ENCODE results near the gene IL1RAPL1. TPM values are rescaled to one million over a fixed set of nuclear protein-coding genes. Genes with fewer than 3 reads are reported as not detected.
A peak's percentile ranks its signal among the peaks of the same experiment; 100 is the strongest.

The IL1RAPL1 gene
- polyA plus RNA-seq, 2 of the 4 experiments (the other 2 are of a cell fraction), result not detected

DNA sequence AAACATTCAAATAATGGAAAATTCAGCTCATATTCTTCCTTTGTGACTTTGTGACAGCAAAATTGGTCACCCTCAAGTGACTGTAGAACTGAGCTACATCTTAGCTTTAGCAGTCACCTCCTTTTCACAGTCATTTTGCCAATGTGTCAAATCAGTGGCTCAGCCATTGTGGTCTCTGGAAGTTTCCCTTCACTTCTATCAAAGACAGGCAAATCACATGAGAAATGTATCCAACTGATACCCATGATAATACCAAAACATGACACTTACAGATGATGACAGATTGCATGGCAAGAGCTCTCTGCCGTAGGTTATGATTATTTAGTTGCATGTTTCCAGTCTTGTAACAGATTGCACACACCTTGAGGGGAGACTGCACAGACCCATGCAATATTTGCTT, 1078.3 kb downstream of the IL1RAPL1 start:
- Histone ChIP-seq H3K4me2 (no peak overlapping the region), H3K27ac (peak overlapping the region in 1 of 2 experiments; percentile 44; a peak in 1 of 6 replicates), H3K9me3 (no peaks in the 10 kb centered on the region), H3K4me3 (no peak overlapping the region), H3K4me1 (peaks cover 23% of the 10 kb centered on the region)
- DNase-seq (ENCODE audit: low read depth in 1 of 2, low spot score in 1 of 2) (no peak), FAIRE-seq (no peak), ATAC-seq (no peak)
- ChIA-PET CTCF (no interaction called here), POLR2A (no interaction called here)
- 100% methylated on average over 1 of the region's 1 CpG for WGBS (ENCODE audit: missing lambda C conversion rate)
- TF ChIP-seq, protein P1, sequence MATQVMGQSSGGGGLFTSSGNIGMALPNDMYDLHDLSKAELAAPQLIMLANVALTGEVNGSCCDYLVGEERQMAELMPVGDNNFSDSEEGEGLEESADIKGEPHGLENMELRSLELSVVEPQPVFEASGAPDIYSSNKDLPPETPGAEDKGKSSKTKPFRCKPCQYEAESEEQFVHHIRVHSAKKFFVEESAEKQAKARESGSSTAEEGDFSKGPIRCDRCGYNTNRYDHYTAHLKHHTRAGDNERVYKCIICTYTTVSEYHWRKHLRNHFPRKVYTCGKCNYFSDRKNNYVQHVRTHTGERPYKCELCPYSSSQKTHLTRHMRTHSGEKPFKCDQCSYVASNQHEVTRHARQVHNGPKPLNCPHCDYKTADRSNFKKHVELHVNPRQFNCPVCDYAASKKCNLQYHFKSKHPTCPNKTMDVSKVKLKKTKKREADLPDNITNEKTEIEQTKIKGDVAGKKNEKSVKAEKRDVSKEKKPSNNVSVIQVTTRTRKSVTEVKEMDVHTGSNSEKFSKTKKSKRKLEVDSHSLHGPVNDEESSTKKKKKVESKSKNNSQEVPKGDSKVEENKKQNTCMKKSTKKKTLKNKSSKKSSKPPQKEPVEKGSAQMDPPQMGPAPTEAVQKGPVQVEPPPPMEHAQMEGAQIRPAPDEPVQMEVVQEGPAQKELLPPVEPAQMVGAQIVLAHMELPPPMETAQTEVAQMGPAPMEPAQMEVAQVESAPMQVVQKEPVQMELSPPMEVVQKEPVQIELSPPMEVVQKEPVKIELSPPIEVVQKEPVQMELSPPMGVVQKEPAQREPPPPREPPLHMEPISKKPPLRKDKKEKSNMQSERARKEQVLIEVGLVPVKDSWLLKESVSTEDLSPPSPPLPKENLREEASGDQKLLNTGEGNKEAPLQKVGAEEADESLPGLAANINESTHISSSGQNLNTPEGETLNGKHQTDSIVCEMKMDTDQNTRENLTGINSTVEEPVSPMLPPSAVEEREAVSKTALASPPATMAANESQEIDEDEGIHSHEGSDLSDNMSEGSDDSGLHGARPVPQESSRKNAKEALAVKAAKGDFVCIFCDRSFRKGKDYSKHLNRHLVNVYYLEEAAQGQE (IDR thresholded peaks at IDR 0.05), result no peak
- TF ChIP-seq EHF (CRISPR knock-in tag; IDR thresholded peaks at IDR 0.05), result no peak
- TF ChIP-seq MAZ (IDR thresholded peaks at IDR 0.05; ENCODE audit: borderline replicate concordance, low read depth, low read length), result no peak
- no peak for TF ChIP-seq HDAC2 (IDR thresholded peaks at IDR 0.05)
- TF ChIP-seq, protein P2, sequence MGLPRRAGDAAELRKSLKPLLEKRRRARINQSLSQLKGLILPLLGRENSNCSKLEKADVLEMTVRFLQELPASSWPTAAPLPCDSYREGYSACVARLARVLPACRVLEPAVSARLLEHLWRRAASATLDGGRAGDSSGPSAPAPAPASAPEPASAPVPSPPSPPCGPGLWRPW (IDR thresholded peaks at IDR 0.05), result no peak
- TF ChIP-seq EP300 (IDR thresholded peaks at IDR 0.05), result no peak
- TF ChIP-seq HOXB13 (CRISPR knock-in tag; IDR thresholded peaks at IDR 0.05; ENCODE audit: low read depth), result no peak
- TF ChIP-seq ZFP36 (IDR thresholded peaks at IDR 0.05; ENCODE audit: borderline replicate concordance, partially characterized antibody), result no peak

DNA sequence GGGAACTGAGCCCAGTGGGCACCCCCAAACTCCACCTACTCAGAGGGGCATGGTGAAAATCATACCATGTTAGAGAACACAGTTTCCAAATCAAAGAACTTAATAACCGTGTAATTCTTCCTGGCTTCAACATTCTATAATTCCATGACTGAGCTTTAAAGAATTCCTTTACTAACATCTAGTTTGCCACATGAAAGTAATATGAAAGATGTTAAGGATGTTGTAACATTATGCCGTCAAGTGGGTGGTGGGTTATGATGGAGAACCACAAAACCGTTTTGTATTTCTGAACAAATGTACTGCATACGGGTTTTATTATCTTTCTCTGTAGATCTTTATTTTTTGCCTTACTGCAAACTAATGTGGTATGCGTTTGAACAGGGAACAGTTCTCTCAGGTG, 1079.1 kb downstream of the IL1RAPL1 start:
- H3K4me2 ChIP-seq, result no peak overlapping the region
- DNase-seq (ENCODE audit: low read depth in 1 of 2, low spot score in 1 of 2) (no peak), FAIRE-seq (peak; percentile 51), ATAC-seq (no peak)
- no peak overlapping the region for H3K4me3 ChIP-seq
- ChIA-PET CTCF (no interaction called here), POLR2A (no interaction called here)
- peaks cover 15% of the 10 kb centered on the region for H3K4me1 ChIP-seq
- 92% methylated on average over 5 of the region's 5 CpGs for WGBS (ENCODE audit: missing lambda C conversion rate)
- H3K9me3 ChIP-seq, result no peaks in the 10 kb centered on the region
- TF ChIP-seq NFE2L2 (conservative IDR thresholded peaks at IDR 0.05; ENCODE audit: low read length), result no peak
- TF ChIP-seq SMC3 (IDR thresholded peaks at IDR 0.05), result no peak
- no peak for TF ChIP-seq HMGXB4 (CRISPR knock-in tag; IDR thresholded peaks at IDR 0.05; ENCODE audit: borderline replicate concordance)
- no peak for TF ChIP-seq POLR2A (IDR thresholded peaks at IDR 0.05; ENCODE audit: low read length)
- TF ChIP-seq KDM5A (IDR thresholded peaks at IDR 0.05), result no peak
- TF ChIP-seq, protein P3, sequence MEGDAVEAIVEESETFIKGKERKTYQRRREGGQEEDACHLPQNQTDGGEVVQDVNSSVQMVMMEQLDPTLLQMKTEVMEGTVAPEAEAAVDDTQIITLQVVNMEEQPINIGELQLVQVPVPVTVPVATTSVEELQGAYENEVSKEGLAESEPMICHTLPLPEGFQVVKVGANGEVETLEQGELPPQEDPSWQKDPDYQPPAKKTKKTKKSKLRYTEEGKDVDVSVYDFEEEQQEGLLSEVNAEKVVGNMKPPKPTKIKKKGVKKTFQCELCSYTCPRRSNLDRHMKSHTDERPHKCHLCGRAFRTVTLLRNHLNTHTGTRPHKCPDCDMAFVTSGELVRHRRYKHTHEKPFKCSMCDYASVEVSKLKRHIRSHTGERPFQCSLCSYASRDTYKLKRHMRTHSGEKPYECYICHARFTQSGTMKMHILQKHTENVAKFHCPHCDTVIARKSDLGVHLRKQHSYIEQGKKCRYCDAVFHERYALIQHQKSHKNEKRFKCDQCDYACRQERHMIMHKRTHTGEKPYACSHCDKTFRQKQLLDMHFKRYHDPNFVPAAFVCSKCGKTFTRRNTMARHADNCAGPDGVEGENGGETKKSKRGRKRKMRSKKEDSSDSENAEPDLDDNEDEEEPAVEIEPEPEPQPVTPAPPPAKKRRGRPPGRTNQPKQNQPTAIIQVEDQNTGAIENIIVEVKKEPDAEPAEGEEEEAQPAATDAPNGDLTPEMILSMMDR (IDR thresholded peaks at IDR 0.05), result no peak
- TF ChIP-seq GATA3 (IDR thresholded peaks at IDR 0.05; ENCODE audit: borderline replicate concordance), result no peak
- no peak for TF ChIP-seq NPAS2 (CRISPR knock-in tag; IDR thresholded peaks at IDR 0.05; ENCODE audit: borderline replicate concordance)
- no peak for TF ChIP-seq JUN (IDR thresholded peaks at IDR 0.05)
- TF ChIP-seq RFX5 (IDR thresholded peaks at IDR 0.05), result no peak
- no peak for TF ChIP-seq TFCP2L1 (CRISPR knock-in tag; IDR thresholded peaks at IDR 0.05)
- TF ChIP-seq EP300 (IDR thresholded peaks at IDR 0.05), result no peak
- TF ChIP-seq RARB (CRISPR knock-in tag; IDR thresholded peaks at IDR 0.05), result no peak
- TF ChIP-seq CHD4 (IDR thresholded peaks at IDR 0.05; ENCODE audit: borderline replicate concordance), result no peak
- no peak for TF ChIP-seq HEYL (CRISPR knock-in tag; IDR thresholded peaks at IDR 0.05)
- no peak for TF ChIP-seq KDM1A (IDR thresholded peaks at IDR 0.05; ENCODE audit: low read depth)
- no peak overlapping the region for H3K27ac ChIP-seq
